GM19468 (cell line): ENCODE data around the gene JUND.

Experiments
- ATAC-seq: cut with Tn5 transposase; IDR thresholded peaks from one replicate; pipeline ENCODE4 v1.9.1; 2021; ENCODE audit warnings: mild to moderate bottlenecking, moderate library complexity, moderate number of reproducible peaks; ENCODE audit not compliant: unreplicated experiment; ENCODE audit errors: extremely low read depth

The JUND gene

DNA sequence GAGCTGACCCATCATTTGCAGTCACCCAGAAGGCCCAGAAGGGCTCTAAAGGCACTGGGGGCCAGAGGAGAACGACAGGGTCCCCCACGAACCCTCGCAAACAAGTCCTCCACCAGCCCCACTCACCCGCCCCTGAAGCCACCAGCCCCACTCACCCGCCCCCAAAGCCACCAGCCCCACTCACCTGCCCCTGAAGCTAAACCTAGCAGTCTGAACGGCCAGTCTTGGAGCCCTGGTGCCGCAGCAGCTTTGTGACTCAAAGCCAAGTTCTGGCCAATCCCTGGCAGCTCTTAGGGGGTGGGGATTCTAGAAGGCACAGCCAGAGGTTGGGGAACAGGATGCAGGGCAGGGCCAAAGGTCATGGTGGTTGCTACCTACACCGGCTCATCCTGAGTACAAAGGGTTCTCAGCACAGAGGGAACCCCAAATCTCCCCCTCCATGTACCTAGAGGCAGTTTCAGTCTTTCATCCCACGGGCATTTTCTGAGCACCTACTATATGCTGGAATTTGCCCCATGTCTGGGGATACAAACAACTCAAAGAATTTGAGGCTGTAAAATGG is 7.1 kb downstream of the JUND start, which contains the start of gene IQCN:
Gene IQCN, minus strand, starts transcription at position 234 of the 562 bp plus-strand sequence. CDS start 4,974 bp downstream, outside the sequence.
- no peak for ATAC-seq

DNA sequence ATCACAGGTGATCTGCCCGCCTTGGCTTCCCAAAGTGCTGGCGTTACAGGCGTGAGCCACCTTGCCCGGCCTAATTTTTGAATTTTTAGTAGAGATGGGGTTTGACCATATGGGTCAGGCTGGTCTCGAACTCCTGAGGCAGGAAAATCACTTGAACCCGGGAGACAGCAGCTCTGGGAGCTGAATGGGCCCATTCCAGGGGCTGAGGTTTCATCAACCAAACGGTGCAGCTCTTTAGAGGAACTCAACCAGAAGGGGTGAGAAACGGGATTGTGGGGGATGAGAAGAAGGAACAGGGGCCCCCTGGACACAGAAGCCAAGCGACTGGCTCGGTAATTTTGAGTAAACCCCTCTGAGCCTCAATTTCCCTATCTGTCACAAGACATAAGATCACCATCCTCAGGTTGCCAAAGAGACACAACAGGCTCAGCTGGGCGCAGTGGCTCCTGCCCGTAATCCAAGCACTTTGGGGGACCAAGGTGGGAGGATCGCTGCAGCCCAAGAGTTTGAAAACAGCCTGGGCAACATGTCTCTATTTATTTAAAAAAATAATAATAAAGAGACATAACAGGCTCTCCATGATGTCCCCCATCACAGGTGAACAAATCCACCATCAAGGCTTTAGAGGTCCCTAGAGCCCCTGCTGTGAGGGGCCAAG is 7.7 kb downstream of the JUND start:
- ATAC-seq, result no peak

DNA sequence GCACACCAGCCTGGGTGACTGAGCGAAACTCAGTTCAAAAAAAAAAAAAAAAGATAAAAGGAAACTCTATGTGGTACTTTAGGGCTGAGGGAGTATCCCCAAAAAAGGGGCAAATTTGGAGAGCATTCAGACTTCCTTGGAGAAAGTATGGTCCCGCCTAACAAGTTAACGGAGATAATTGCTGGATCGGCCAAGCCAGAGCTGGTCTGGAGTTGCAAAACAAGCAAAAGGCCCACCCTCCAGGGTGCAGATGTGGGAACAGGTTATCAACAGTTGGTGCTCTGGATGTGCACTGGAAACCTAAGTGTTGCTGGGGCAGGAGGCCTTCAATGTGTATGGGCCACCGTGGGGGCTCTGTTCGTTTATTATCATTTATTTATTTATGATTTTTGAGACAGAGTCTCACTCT is 10.0 kb downstream of the JUND start:
- ATAC-seq, result no peak

DNA sequence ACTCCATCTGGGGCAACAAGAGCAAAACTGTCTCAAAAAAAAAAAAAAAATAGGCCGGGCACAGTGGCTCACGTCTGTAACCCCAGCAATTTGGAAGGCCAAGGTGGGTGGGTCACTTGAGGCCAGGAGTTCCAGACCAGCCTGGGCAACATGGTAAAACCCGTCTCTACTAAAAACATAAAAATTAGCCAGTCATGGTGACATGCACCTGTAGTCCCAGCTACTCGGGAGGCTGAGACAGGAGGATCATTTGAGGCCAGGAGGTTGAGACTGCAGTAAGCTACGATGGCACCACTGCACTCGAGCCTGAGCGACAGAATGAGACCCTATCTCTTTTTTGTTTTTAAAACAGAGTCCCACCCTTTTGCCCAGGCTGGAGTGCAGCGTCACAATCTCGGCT is 11.1 kb downstream of the JUND start:
- no peak for ATAC-seq

DNA sequence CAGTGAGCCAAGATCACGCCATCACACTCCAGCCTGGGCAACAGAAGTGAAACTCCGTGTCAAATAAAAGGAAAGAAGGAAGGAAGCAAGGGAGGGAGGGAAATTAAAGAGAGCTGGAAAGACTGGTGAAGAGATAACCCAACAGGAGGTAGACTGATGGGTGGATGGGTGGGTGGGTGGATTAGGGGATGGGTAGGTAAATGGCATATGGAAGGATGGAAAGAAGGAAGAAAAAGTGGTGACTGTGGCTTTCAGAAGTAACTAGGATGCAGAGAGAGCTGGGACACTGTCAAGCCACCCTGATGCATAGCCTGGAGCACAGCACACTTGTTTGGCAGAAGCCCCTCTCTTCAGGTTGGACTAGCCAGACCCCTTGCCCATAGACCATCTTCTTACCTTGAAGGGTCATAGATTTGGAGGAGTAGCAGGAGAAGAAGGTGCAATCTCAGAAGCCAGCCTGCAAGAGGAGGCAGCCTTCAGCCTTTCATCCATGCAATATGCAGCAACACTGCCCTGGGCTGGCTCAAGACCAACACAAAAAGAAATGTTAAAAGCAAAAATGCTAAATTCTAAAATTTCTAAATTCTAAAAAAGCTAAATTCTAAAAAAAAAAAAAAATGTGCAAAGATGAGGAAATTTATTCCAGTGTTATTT is 12.2 kb downstream of the JUND start:
- ATAC-seq, result no peak

DNA sequence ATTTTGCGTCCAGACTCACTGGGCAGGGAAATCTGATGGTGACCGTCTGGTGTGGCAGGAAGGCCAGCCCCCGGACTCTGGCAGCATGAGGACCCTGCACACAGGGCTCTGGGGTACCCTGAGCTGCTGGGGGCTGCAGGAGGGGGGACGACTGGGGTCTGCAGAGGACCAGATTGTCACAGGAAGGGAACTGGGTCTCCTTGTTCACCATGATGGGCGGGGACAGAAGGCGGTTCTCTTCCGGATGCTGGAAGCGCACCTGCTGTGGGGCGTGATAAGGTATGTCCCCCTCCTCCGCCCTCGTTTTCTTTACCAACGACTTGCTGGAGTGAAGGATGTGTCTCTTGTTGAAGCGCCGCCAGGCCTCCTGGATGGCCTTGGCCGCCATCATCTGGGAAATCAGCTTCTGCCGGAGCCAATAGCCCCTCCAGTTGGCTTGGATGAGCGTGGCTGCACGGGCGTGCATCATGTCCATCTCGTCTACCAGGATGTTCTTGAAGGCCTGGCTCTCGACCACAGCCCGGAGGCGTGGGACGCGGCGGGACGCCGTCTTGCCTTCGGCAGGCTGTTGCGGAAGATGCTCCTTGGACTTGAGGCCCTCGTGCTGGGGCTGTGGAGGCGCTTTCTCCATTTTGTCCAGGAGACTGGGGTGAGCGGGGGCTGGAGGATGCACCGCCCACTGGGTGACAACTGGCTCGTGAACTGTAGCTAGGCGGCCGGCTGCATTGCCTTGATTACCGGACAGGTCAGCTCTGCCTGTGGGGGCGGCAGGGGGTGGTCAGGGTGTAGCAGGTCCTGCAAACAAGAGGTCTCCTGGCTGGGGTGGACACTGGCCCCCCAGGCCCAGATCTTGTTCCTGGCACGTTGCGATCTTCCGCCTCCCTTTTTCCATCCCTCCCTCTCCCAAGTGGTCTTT is 14.4 kb downstream of the JUND start:
- ATAC-seq, result no peak

DNA sequence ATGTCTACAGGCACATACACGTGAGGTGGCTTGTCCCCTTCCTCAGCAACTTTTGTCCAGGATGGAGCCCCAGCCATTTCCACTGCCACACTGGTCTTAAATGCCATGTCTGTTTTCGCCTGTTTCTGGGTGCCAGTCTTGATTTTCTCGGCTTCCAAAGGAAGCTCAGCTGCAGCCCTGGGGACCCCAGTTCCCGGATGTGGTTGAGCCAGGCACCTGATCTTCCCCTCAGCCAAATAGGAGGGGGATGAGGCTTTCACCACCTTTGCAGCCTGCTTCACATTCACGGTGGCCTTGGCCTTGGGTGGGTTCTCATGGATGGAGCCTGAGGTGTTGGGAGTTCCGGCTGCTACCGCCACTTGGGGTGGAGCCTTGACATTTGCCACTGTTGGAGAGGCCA is 15.8 kb downstream of the JUND start:
- ATAC-seq, result no peak

DNA sequence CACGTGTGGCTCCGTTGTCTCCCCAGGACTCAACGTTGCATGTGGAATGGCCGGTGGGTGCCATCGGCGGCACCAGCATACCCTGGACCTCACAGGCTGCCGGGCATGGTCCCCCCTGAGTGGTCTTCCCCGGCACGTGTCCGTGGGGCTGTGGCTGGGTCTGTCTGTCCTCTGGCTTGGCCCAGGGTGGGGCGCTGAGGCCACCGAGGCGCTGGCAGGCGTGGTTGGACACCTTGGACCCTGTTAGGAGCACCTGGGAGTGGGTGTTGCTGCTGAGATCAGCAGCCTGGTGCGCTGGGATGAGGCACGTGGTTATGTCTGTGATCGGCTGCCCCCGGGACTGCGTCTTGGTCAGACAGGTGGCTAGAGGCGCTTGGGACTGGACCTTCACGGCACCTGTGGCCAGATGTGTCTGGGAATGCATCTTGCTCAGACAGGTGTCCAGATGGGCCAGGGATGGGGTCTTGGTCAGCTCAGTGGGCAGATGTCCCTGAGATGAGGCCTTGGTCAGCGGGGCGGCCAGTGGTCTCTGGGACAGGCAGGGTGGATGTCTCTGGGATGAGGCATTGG is 16.4 kb downstream of the JUND start:
- no peak for ATAC-seq

DNA sequence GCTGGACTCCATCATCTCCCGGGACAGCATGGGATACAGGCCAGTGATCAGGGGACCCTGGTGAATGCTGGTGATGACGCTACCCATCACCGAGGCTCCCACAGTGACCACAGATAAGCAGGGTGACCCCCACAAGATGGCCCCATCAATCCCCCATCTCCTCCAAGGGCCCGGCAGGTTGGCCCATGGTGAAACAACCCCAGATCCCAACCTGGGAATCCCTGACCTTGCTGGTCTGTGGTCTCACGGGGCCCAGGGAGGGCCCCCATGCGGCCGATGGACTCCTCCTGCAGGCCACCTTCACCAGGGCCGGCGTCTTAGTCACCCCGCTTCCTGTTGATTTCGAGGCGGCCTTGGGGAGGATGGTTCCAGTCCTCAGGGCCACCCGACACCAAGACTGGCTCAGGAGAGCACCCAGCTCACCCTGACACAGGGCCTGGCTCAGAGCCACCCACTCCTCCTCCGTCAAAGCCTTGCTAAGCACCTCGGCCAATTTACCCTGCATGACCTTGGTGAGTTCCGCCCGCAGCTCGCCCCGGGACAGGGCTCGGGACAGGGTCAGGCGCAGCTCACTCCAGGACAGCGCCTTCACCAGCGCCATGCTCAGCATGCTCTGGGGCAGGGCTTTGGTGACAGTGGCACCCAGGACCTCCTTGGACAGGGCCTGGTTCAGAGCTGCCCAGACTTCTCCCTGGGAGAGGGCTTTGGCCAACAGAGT is 17.1 kb downstream of the JUND start:
- no peak for ATAC-seq

DNA sequence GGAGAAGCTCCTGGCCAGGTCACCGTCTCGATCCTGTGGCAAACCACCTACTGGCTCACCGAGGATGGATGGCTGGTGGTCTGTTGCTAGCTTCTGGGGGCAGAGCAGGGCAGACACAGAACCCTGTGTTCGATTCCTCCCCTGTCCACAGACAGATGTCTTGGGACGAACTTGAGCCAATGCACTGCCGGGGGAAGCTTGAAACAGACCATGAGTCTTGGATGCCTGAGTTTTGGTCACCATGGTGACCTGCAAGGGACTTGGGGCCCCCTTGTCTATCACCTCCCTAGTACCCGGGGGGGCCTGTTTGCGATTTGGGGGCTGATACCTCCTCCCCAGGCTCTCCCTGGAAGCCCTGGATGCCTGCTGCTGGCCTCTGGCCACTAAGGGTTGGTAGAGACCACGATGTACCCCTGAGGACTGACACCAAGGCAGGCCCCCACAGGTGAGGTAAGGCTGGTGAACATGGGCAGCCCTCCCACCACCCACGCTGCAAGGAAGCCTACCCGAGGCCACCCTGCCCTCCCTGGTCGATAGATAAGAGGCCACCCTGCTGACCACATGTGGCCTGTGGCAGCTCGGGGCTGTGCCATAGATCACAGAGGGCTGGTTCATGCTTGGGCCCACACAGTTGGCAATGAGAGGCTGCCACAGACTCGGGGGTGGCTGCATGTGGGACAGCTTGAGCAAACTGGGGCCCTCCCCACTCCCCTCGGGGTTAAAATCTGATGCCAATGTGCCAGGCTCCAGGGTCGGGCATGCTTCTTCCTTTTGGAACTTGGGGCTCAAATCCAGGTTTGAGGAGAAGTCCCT is 17.9 kb downstream of the JUND start:
- no peak for ATAC-seq

DNA sequence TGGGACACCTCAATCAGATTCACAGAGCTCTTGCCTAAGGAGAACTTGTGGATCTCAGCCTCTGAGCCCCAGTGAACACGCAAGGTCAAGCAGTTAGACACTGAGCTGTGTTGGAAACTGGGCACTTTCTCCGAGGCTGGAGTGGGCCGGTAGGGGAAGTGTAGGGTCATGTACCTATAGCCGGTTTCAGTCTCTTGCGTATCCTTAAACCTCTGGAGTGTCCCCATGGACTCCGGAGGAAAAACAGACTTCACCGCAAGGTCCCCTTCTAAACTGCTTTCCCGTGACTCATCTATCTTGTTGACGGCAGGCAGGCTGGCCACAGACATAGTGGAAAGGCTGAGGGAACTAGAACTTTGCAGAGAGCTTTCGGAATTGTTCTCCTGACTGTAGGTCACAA is 18.5 kb downstream of the JUND start:
- no peak for ATAC-seq

DNA sequence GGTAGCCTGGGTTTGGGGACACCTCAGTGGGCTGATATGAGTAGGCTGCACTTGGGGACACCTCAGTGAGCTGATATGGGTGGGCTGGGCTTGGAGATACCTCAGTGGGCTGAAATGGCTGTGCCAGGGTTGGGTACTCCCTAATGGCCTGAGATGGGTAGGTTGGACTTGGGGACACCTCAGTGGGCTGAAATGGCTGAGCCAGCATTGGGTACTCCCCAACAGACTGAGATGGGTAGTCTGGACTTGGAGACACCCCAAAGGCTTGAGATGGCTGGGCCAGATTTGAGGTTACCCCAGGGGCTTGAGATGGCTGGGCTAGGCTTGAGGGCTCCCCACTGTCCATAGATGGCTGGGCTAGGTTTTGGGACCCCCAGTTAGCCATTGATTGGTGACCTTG is 19.3 kb downstream of the JUND start:
- ATAC-seq, result no peak

DNA sequence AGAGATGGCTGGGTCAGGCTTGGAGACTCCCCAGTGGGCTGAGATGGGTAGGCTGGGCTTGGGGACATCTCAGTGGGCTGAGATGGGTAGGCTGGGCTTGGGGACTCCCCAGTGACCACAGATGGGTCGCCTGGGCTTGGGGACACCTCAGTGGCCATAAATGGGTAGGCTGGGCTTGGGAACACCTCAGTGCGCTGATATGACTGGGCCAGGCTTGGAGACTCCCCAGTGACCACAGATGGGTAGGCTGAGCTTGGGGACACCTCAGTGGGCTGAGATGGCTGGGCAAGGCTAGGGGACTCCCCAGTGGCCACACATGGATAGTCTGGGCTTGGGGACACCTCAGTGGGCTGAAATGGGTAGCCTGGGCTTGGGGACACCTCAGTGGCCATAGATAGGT is 19.9 kb downstream of the JUND start:
- ATAC-seq, result no peak

DNA sequence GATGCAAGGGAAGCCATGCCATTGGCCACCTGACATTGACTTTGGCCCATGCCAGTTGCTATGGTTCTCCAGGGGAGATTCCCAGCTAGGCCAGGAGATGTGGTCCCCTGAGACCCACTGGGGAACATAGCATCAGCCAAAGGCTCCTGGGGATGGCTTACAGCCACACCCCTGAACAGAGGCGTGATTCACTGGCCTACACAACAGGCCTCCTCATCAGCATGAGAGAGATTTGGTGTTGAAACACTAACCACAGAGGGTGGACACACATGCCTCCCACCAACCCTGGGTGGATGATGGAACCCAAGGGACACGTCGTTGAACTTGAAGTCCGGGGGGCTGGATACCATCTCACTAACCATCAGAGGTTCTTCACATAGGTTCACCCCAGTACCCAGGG is 21.5 kb downstream of the JUND start:
- no peak for ATAC-seq

DNA sequence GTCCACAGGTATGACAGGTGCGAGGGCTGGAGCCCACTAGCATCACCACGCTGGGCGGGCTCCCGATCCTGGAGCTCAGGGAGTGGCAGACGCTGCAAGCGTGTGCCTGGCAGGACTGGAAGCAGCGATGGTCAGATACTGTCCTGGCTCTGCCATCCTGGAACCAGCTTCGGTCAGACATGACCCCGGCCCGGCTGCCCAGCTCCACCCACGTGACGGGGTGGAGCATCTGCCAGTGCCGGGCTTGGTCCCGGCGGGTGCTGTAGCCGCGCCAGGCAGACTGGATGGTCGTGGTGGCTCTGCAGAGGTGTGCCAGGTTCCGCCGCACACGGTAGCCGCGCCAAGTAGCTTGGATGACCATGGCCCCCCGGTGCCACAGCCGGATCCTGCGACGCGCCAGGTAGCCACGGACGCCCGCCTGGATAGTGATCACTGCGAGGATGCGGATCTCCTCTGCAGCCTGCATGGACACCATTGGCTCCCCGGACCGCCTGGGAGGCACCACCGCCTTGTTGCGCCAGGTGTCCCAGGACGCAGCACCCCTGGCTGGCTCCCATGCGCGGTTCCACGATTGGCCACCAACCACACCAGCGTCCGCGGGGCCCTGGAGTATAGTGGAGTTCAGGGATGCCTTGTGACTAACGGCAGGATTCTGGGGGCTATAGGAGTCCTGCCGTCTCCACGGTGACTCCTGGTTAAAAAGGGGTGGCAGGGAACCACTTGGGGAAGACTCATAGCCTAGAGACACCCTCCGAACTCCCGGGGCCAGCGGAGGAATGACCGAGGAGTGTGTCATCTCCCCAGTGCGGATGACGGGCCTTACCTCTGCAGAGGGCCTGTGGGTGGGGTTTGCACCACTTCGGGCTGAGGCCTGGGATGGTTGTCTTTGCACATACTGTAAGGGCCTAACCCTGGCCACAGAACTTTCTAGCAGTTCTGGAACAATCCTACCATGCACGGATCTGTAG is 23.6 kb downstream of the JUND start:
- no peak for ATAC-seq

DNA sequence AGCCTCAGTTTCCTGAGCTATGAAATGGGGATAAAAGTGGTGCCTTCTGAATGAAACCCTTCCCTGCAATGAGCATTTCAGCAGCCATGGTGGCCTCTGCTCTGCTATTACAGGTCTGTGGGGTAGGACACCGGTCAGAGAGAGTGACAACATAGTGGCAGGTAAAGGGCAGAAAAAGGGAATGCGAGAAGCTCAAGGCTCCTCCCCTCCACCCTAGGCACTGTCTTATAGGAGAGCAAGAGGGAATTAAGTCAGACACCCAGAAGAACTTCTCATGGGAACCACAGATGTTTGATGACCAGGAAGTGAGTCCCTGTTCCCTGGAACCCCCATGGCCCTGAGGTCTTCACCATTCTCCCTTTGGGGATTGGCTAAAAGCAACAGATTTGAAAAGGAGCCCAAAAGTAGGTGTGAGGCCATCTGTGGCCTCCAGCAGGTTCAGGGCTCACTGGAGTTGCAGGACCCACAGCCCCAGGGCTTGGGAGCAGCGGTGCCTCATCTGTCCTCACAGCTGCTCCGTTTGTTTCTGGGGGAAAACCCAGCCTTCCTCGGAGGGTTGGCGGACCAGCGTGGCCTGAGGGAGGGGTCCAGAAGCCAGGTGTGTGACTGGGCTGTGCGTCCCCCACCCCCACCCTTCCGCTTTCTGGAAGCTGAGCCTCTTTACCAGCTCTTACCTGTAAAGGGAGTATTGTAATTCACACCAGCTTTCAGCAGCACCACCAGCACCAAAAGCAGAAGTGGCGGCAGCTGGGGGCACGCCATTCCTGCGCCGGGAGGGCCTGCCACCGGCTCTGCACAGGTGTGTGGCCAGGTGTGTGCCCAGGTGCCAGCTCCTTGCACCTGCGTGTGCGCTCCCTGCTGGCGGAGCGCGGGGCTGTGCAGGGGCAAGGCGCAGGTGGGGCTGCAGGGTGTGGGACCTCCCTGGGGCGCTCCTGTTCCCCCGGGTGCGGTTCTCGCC is 26.6 kb downstream of the JUND start:
- no peak for ATAC-seq

DNA sequence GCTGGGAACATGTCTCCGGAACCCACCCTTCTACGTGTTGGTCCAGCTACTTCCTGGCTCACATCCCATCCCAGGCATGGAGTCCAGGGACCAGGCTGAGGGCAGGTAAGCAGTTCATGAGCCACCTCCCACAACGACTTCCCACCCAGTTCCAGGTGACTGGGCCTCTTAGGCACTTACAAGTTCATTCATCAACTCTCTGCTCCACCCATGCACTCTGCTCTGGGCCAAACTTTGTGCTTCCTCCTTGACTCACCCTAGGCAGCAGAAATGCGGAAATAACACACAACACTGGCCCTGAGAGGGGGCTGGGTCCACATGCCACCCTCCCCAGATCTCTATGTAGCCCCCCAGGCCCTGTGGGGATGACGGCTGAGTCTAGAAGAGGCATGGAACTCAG is 27.7 kb downstream of the JUND start:
- no peak for ATAC-seq
